PC-3 (cell line): ENCODE data around the gene RNF113B. TPM values are rescaled to one million over a fixed set of nuclear protein-coding genes. Genes with fewer than 3 reads are reported as not detected.

ENCODE experiments used
- ATAC-seq: fragments of 200-7000 bp; cut with Tn5 transposase; 2 replicates; pipeline ENCODE4 v1.9.1; 2020; ENCODE audit warnings: mild to moderate bottlenecking, moderate library complexity
- BruUV-seq: library from RNA; stranded (reverse); fragments of 400-500 nt; replicated peaks from 2 replicates; lab custom pipeline; 2021; lab: Mats Ljungman, UMichigan
- CTCF ChIA-PET: fragments of 300-600 bp; sonication (Branson Sonifier 250); formaldehyde crosslinking; loops from one replicate; lab custom pipeline; 2022; ENCODE audit warnings: antibody characterized with exemption; lab: Charles Lee
- POLR2A ChIA-PET: fragments of 300-600 bp; sonication (Branson Sonifier 250); formaldehyde crosslinking; loops from one replicate; lab custom pipeline; 2022; ENCODE audit warnings: antibody characterized with exemption; ENCODE audit not compliant: unreplicated experiment; lab: Charles Lee
- DNase-seq: peaks from one replicate; pipeline ENCODE4 v3.0.0-alpha.2; 2015
- H2AFZ ChIP-seq: fragments of 300-600 bp; sonication (generic); 2 replicates; pipeline ENCODE4 v1.6.0; 2016; ENCODE audit warnings: antibody characterized with exemption, low read length
- H3F3A ChIP-seq: fragments of 300-600 bp; sonication (generic); one replicate; pipeline ENCODE4 v1.6.0; 2017; ENCODE audit warnings: antibody characterized with exemption, low read length, control low read depth, mild to moderate bottlenecking; ENCODE audit not compliant: unreplicated experiment
- H3K27ac ChIP-seq: fragments of 300-600 bp; sonication (generic); 2 replicates; pipeline ENCODE4 v1.5.1; 2016; ENCODE audit warnings: mild to moderate bottlenecking, low read length
- H3K27me3 ChIP-seq: fragments of 300-600 bp; sonication (generic); 2 replicates; pipeline ENCODE4 v1.6.1; 2016; ENCODE audit warnings: low read length, mixed read lengths
- H3K36me3 ChIP-seq: fragments of 300-600 bp; sonication (generic); 2 replicates; pipeline ENCODE4 v1.6.1; 2016; ENCODE audit warnings: low read depth, mixed run types, low read length, mixed read lengths
- H3K4me1 ChIP-seq: fragments of 300-600 bp; sonication (generic); 2 replicates; pipeline ENCODE4 v1.5.1; 2016; ENCODE audit warnings: low read length; ENCODE audit not compliant: insufficient read depth
- H3K4me2 ChIP-seq: fragments of 300-600 bp; sonication (generic); 2 replicates; pipeline ENCODE4 v1.6.0; 2016; ENCODE audit warnings: low read length
- H3K4me3 ChIP-seq: fragments of 300-600 bp; sonication (generic); 2 replicates; pipeline ENCODE4 v1.5.1; 2016; ENCODE audit warnings: mild to moderate bottlenecking, low read length, mixed read lengths
- H3K79me2 ChIP-seq: fragments of 300-600 bp; sonication (generic); 2 replicates; pipeline ENCODE4 v1.6.1; 2017; ENCODE audit warnings: low read length, mixed read lengths
- H3K9ac ChIP-seq: fragments of 300-600 bp; sonication (generic); 2 replicates; pipeline ENCODE4 v1.6.0; 2016; ENCODE audit warnings: mild to moderate bottlenecking, low read length
- H3K9me2 ChIP-seq: fragments of 300-600 bp; sonication (generic); replicated peaks from 2 replicates; pipeline ENCODE4 v1.6.1; 2016; ENCODE audit warnings: mixed run types, low read length, mixed read lengths
- H3K9me3 ChIP-seq: fragments of 300-600 bp; sonication (generic); 2 replicates; pipeline ENCODE4 v1.6.1; 2016; ENCODE audit warnings: low read length, mixed read lengths
- H4K20me1 ChIP-seq: fragments of 300-600 bp; sonication (generic); 2 replicates; pipeline ENCODE4 v1.6.1; 2016; ENCODE audit warnings: low read length, mixed read lengths
- EZH2 ChIP-seq: fragments of 300-600 bp; sonication (generic); IDR thresholded peaks from one replicate; pipeline ENCODE4 v1.6.1; 2017; ENCODE audit warnings: antibody characterized with exemption, mild to moderate bottlenecking, low read length; ENCODE audit not compliant: unreplicated experiment
- EZH2phosphoT487 ChIP-seq: fragments of 300-600 bp; sonication (generic); IDR thresholded peaks from 2 replicates; pipeline ENCODE4 v1.6.1; 2018; ENCODE audit warnings: mild to moderate bottlenecking, antibody characterized with exemption, low read length, borderline replicate concordance
- intact Hi-C: fragments of 100-400 bp; cut with micrococcal nuclease; formaldehyde crosslinking; loops from 2 replicates; pipeline ENCODE4 v1.9.0; 2023
- total RNA-seq: library from RNA; depleted of rRNA; stranded (reverse); fragments of >200 nt; gene quantifications from 2 replicates; pipeline ENCODE4 v1.2.3, GENCODE V29; 2014
- TF ChIP-seq, protein P1 (sequence below): fragments of 300-600 bp; sonication (generic); conservative IDR thresholded peaks from 2 replicates; pipeline ENCODE4 v1.5.1; 2017; ENCODE audit warnings: antibody characterized with exemption, low read depth, mild to moderate bottlenecking, low read length

Gene RNF113B
- total RNA-seq, 1 experiment from 2014 or later: not detected

DNA sequence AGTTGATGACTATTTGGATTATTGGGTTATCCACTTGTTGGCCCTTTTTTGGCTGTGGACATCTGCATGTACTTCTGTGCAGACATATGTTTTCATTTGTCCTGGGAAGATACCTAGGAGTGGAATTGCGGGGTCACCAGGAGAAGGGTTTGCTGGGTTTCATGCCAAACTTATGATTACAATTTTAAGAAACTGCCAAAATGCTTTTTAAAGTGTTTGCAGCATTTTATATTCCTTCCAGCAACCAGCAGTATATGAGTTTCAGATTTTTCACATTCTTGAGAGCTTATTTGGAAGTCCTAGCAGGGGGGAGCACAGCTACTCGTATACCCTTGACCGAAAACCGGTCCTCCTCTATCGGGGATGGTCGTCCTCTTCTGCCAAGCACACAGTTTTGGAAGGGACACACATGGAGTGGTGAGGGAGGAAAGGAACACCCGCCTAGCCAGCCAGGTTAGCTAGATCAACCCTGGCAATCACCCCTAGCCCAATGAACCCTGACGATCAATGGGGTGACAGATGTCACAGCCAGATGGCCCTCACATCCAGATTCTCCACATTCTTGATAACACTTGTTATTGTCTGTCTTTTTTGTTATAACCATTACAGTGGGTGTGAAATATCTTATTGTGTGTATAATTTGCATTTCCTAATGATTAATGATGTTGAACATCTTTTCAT, 26.7 kb upstream of the RNF113B start:
- Histone ChIP-seq H3F3A (no peaks in the 10 kb centered on the region), H3K9me3 (no peaks in the 10 kb centered on the region), H3K4me1 (0 out of 2 replicates have a peak, but pooled peaks cover 3% of the 10 kb centered on the region), H3K27ac (no peak overlapping the region), H3K4me3 (no peak overlapping the region), H4K20me1 (no peaks in the 10 kb centered on the region), H3K9ac (no peak overlapping the region), H2AFZ (no peak overlapping the region), H3K36me3 (no peaks in the 10 kb centered on the region; the same call in none of the 2 replicates), H3K27me3 (no peaks in the 10 kb centered on the region), H3K4me2 (no peak overlapping the region), H3K9me2 (no peaks in the 10 kb centered on the region), H3K79me2 (0 out of 2 replicates have a peak, but pooled peaks cover 3% of the 10 kb centered on the region)
- no peak for ATAC-seq
- DNase-seq: no peak
- intact Hi-C loops: no loop called here
- POLR2A ChIA-PET: no interaction called here
- CTCF ChIA-PET: no interaction called here
- BruUV-seq: no TSS peak
- TF ChIP-seq, protein P1, sequence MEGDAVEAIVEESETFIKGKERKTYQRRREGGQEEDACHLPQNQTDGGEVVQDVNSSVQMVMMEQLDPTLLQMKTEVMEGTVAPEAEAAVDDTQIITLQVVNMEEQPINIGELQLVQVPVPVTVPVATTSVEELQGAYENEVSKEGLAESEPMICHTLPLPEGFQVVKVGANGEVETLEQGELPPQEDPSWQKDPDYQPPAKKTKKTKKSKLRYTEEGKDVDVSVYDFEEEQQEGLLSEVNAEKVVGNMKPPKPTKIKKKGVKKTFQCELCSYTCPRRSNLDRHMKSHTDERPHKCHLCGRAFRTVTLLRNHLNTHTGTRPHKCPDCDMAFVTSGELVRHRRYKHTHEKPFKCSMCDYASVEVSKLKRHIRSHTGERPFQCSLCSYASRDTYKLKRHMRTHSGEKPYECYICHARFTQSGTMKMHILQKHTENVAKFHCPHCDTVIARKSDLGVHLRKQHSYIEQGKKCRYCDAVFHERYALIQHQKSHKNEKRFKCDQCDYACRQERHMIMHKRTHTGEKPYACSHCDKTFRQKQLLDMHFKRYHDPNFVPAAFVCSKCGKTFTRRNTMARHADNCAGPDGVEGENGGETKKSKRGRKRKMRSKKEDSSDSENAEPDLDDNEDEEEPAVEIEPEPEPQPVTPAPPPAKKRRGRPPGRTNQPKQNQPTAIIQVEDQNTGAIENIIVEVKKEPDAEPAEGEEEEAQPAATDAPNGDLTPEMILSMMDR: no peak
- TF ChIP-seq EZH2: no peak
- TF ChIP-seq EZH2phosphoT487: no peak

DNA sequence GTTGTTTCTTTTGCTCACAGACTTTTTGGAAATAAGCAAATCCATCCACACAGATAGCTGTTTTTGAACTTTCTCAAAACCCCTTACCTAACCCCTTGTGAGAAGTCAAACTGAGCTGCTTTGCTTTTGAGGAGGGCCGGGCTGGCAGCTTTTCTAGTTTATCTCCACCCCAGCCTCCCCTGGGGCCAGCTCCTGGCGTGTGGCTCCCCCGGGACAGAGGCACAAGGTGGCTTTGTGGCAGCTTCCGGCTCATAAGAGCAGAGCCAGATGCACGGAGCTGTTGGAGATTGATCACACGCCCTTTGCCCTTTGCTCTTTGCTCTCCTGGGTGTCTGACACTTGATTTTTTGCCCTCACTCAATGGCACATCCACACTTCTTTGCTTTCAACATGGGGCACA, 24.9 kb upstream of the RNF113B start:
- Histone ChIP-seq H3K9me3 (no peaks in the 10 kb centered on the region), H3K36me3 (no peaks in the 10 kb centered on the region; the same call in none of the 2 replicates), H3K9ac (no peak overlapping the region), H3K4me1 (0 out of 2 replicates have a peak, but pooled peaks cover 1% of the 10 kb centered on the region), H4K20me1 (no peaks in the 10 kb centered on the region), H3K27me3 (no peaks in the 10 kb centered on the region), H3K4me3 (no peak overlapping the region), H3K27ac (no peak overlapping the region), H2AFZ (no peak overlapping the region), H3F3A (no peaks in the 10 kb centered on the region), H3K4me2 (no peak overlapping the region), H3K79me2 (no peaks in the 10 kb centered on the region), H3K9me2 (no peaks in the 10 kb centered on the region)
- intact Hi-C loops: no loop called here
- ChIA-PET CTCF (no interaction called here), POLR2A (no interaction called here)
- DNase-seq (no peak), ATAC-seq (no peak)
- no TSS peak for BruUV-seq
- TF ChIP-seq EZH2phosphoT487 (no peak), EZH2 (no peak)
- TF ChIP-seq, protein P1: no peak

DNA sequence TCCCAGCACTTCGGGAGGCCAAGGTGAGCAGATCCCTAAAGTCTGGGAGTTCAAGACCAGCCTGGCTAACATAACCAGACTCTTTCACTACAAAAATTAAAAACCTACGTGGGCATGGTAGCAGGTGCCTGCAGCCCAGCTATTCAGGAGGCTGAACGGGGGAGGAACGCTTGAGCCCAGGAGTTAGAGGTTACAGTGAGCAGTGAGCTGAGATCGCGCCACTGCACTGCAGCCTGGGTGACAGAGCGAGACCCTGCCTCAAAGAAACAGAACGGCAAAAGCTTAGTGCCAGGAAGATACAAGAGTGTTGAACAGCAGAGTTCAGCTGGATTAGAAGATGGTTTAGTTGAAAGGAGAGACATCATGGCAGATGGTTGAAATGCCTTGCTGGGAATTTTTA, 24.1 kb upstream of the RNF113B start:
- ATAC-seq (no peak), DNase-seq (no peak)
- no peak overlapping the region for H2AFZ ChIP-seq
- H4K20me1 ChIP-seq: no peaks in the 10 kb centered on the region
- no peak for TF ChIP-seq EZH2
- no peak for TF ChIP-seq EZH2phosphoT487
- TF ChIP-seq, protein P1: no peak
- H3K27ac ChIP-seq: no peak overlapping the region
- no peaks in the 10 kb centered on the region for H3F3A ChIP-seq
- no peaks in the 10 kb centered on the region for H3K27me3 ChIP-seq
- H3K9ac ChIP-seq: no peak overlapping the region
- no peak overlapping the region for H3K4me2 ChIP-seq
- H3K9me3 ChIP-seq: no peaks in the 10 kb centered on the region
- intact Hi-C loops: no loop called here
- ChIA-PET CTCF (no interaction called here), POLR2A (no interaction called here)
- H3K4me1 ChIP-seq: no peaks in the 10 kb centered on the region
- no peak overlapping the region for H3K4me3 ChIP-seq
- no TSS peak for BruUV-seq
- no peaks in the 10 kb centered on the region for H3K79me2 ChIP-seq
- no peaks in the 10 kb centered on the region for H3K9me2 ChIP-seq
- H3K36me3 ChIP-seq: no peaks in the 10 kb centered on the region; the same call in 1 of the 2 replicates
